ENCODE measurements around the gene RAD52.

The RAD52 gene

GRCh38 chr12:863285-863684 lies 86.2 kb downstream of the RAD52 start:
- no peak for DNase-seq

DNA sequence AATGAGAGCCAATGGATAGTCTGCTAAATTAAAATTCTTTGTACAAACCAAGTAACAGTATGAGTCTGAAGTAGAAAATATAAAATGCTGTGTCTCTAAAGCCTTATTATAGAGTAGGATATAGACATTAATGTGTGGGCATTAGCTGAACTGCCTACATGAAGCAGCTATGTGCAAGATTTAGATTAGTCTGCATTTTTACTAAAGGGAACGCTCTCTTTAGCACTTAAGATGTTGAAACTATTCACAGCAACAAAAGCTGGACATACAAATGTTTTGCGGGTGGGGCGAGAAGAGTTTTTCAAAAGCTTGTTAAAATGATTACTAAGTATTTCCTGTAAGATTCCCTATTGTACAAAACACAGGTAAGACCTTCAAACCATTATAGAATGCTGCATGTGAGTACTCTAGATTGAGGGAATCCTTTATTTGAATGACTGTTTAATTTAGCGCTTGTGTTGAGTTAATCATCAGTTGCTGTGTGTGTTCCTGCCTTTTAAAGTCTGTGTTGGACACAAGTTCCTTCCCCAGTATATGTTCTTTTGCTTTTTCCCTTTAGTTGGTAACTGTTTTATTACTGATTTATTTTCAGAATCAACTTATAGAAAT lies 87.1 kb downstream of the RAD52 start:
- no peak for DNase-seq

Data from NCI-H1417 treated with DMSO at 0.1 percent for 48 hours (cell line).